ENCODE data around the gene LSM14A. TPM values are rescaled to one million over a fixed set of nuclear protein-coding genes. Genes with fewer than 3 reads are reported as not detected.

Gene LSM14A
- total and polyA plus RNA-seq, 9 donors = 40.3 to 117 (median 98.4) TPM

GRCh38 chr19:34134190-34135053 is 37.9 kb upstream of the LSM14A start:
- WGBS (ENCODE audit: insufficient coverage) = under 1% methylated on average over 53 of the region's 63 CpGs
- Histone ChIP-seq H3K27me3 (ENCODE audit: control insufficient read depth, insufficient read depth, low read length) (no peaks in the 10 kb centered on the region), H3K4me3 (ENCODE audit: low read length) (peak overlapping the region; percentile 70), H3K9me3 (replicated peaks; ENCODE audit: control insufficient read depth, low read depth, low read length) (no peaks in the 10 kb centered on the region), H3K27ac (ENCODE audit: low read length) (peak overlapping the region; percentile 69), H3K4me1 (ENCODE audit: control insufficient read depth, insufficient read depth, low read length) (peaks cover 4% of the 10 kb centered on the region), H3K36me3 (ENCODE audit: control insufficient read depth, insufficient read depth, low read length) (no peaks in the 10 kb centered on the region)
- peak; percentile 92 for DNase-seq

- Histone ChIP-seq H3K27me3 (ENCODE audit: control insufficient read depth, insufficient read depth, low read length) (no peaks in the 10 kb centered on the region), H3K9me3 (replicated peaks; ENCODE audit: control insufficient read depth, low read depth, low read length) (no peaks in the 10 kb centered on the region), H3K27ac (ENCODE audit: low read length) (peak overlapping the region; percentile 48), H3K36me3 (ENCODE audit: control insufficient read depth, insufficient read depth, low read length) (no peaks in the 10 kb centered on the region), H3K4me1 (ENCODE audit: control insufficient read depth, insufficient read depth, low read length) (peaks cover 4% of the 10 kb centered on the region), H3K4me3 (ENCODE audit: low read length) (peak overlapping the region; percentile 70)
- WGBS (ENCODE audit: insufficient coverage) = 75% methylated on average over 16 of the region's 24 CpGs
- DNase-seq = no peak
These were observed 37.1 kb upstream of the LSM14A start for GRCh38 chr19:34135054-34135800.

- no peaks in the 10 kb centered on the region for H3K9me3 ChIP-seq (replicated peaks; ENCODE audit: control insufficient read depth, low read depth, low read length)
- no peak overlapping the region for H3K4me3 ChIP-seq (ENCODE audit: low read length)
- DNase-seq = no peak
- H3K4me1 ChIP-seq (ENCODE audit: control insufficient read depth, insufficient read depth, low read length) = peaks cover 4% of the 10 kb centered on the region
- no peaks in the 10 kb centered on the region for H3K27me3 ChIP-seq (ENCODE audit: control insufficient read depth, insufficient read depth, low read length)
- no peak overlapping the region for H3K27ac ChIP-seq (ENCODE audit: low read length)
- WGBS (ENCODE audit: insufficient coverage) = 58% methylated on average over 3 of the region's 7 CpGs
- H3K36me3 ChIP-seq (ENCODE audit: control insufficient read depth, insufficient read depth, low read length) = no peaks in the 10 kb centered on the region
These were observed 36.3 kb upstream of the LSM14A start for GRCh38 chr19:34135821-34136611.

- H3K4me1 ChIP-seq (ENCODE audit: control insufficient read depth, insufficient read depth, low read length) = no peaks in the 10 kb centered on the region
- no peaks in the 10 kb centered on the region for H3K36me3 ChIP-seq (ENCODE audit: control insufficient read depth, insufficient read depth, low read length)
- no peak overlapping the region for H3K27ac ChIP-seq (ENCODE audit: low read length)
- no peaks in the 10 kb centered on the region for H3K27me3 ChIP-seq (ENCODE audit: control insufficient read depth, insufficient read depth, low read length)
- no peak overlapping the region for H3K4me3 ChIP-seq (ENCODE audit: low read length)
- no peak for DNase-seq
- no CpG with 5 or more reads among the region's 5 CpGs for WGBS (ENCODE audit: insufficient coverage)
- no peaks in the 10 kb centered on the region for H3K9me3 ChIP-seq (replicated peaks; ENCODE audit: control insufficient read depth, low read depth, low read length)
These were observed 31.3 kb upstream of the LSM14A start for GRCh38 chr19:34141025-34141424.

- H3K4me1 ChIP-seq (ENCODE audit: control insufficient read depth, insufficient read depth, low read length) = no peaks in the 10 kb centered on the region
- DNase-seq = no peak
- H3K9me3 ChIP-seq (replicated peaks; ENCODE audit: control insufficient read depth, low read depth, low read length) = no peaks in the 10 kb centered on the region
- no peaks in the 10 kb centered on the region for H3K27me3 ChIP-seq (ENCODE audit: control insufficient read depth, insufficient read depth, low read length)
- H3K36me3 ChIP-seq (ENCODE audit: control insufficient read depth, insufficient read depth, low read length) = no peaks in the 10 kb centered on the region
- WGBS (ENCODE audit: insufficient coverage) = 60% methylated on average over 1 of the region's 3 CpGs
- H3K4me3 ChIP-seq (ENCODE audit: low read length) = no peak overlapping the region
- H3K27ac ChIP-seq (ENCODE audit: low read length) = no peak overlapping the region
These were observed 29.9 kb upstream of the LSM14A start for GRCh38 chr19:34142440-34142839.

GRCh38 chr19:34145741-34146202 is 26.5 kb upstream of the LSM14A start:
- Histone ChIP-seq H3K4me1 (ENCODE audit: control insufficient read depth, insufficient read depth, low read length) (no peaks in the 10 kb centered on the region), H3K36me3 (ENCODE audit: control insufficient read depth, insufficient read depth, low read length) (no peaks in the 10 kb centered on the region), H3K4me3 (ENCODE audit: low read length) (no peak overlapping the region), H3K27ac (ENCODE audit: low read length) (no peak overlapping the region), H3K9me3 (replicated peaks; ENCODE audit: control insufficient read depth, low read depth, low read length) (no peaks in the 10 kb centered on the region), H3K27me3 (ENCODE audit: control insufficient read depth, insufficient read depth, low read length) (no peaks in the 10 kb centered on the region)
- DNase-seq = peak; percentile 58
- WGBS (ENCODE audit: insufficient coverage) = 0% methylated on average over 3 of the region's 7 CpGs

GRCh38 chr19:34148658-34149185 is 23.6 kb upstream of the LSM14A start:
- Histone ChIP-seq H3K9me3 (replicated peaks; ENCODE audit: control insufficient read depth, low read depth, low read length) (no peaks in the 10 kb centered on the region), H3K27ac (ENCODE audit: low read length) (no peak overlapping the region), H3K27me3 (ENCODE audit: control insufficient read depth, insufficient read depth, low read length) (no peaks in the 10 kb centered on the region), H3K4me3 (ENCODE audit: low read length) (no peak overlapping the region), H3K4me1 (ENCODE audit: control insufficient read depth, insufficient read depth, low read length) (no peaks in the 10 kb centered on the region), H3K36me3 (ENCODE audit: control insufficient read depth, insufficient read depth, low read length) (no peaks in the 10 kb centered on the region)
- no peak for DNase-seq
- WGBS (ENCODE audit: insufficient coverage) = 70% methylated on average over 7 of the region's 9 CpGs

GRCh38 chr19:34149873-34150272 is 22.4 kb upstream of the LSM14A start:
- Histone ChIP-seq H3K4me3 (ENCODE audit: low read length) (no peak overlapping the region), H3K4me1 (ENCODE audit: control insufficient read depth, insufficient read depth, low read length) (no peaks in the 10 kb centered on the region), H3K9me3 (replicated peaks; ENCODE audit: control insufficient read depth, low read depth, low read length) (no peaks in the 10 kb centered on the region), H3K36me3 (ENCODE audit: control insufficient read depth, insufficient read depth, low read length) (no peaks in the 10 kb centered on the region), H3K27ac (ENCODE audit: low read length) (no peak overlapping the region), H3K27me3 (ENCODE audit: control insufficient read depth, insufficient read depth, low read length) (no peaks in the 10 kb centered on the region)
- whole genome bisulfite sequencing (ENCODE audit: insufficient coverage) = 86% methylated on average over 4 of the region's 5 CpGs
- no peak for DNase-seq

GRCh38 chr19:34150558-34150957 is 21.7 kb upstream of the LSM14A start:
- no peak overlapping the region for H3K27ac ChIP-seq (ENCODE audit: low read length)
- no peaks in the 10 kb centered on the region for H3K9me3 ChIP-seq (replicated peaks; ENCODE audit: control insufficient read depth, low read depth, low read length)
- no peak for DNase-seq
- no peaks in the 10 kb centered on the region for H3K36me3 ChIP-seq (ENCODE audit: control insufficient read depth, insufficient read depth, low read length)
- H3K4me3 ChIP-seq (ENCODE audit: low read length) = no peak overlapping the region
- no peaks in the 10 kb centered on the region for H3K27me3 ChIP-seq (ENCODE audit: control insufficient read depth, insufficient read depth, low read length)
- 72% methylated on average over 2 of the region's 4 CpGs for WGBS (ENCODE audit: insufficient coverage)
- no peaks in the 10 kb centered on the region for H3K4me1 ChIP-seq (ENCODE audit: control insufficient read depth, insufficient read depth, low read length)

Measured in muscle of leg (tissue), 11 donors.